ENCODE measurements around the gene CSTA.
"Not testable (repeated sequence)": the region's sequence is repeated elsewhere in the genome, so short reads cannot be mapped to it uniquely, and the experiment has no call there.

The CSTA gene

GRCh38 chr3:122322095-122323075 lies 2.7 kb upstream of the CSTA start:
- no peak for DNase-seq

DNA sequence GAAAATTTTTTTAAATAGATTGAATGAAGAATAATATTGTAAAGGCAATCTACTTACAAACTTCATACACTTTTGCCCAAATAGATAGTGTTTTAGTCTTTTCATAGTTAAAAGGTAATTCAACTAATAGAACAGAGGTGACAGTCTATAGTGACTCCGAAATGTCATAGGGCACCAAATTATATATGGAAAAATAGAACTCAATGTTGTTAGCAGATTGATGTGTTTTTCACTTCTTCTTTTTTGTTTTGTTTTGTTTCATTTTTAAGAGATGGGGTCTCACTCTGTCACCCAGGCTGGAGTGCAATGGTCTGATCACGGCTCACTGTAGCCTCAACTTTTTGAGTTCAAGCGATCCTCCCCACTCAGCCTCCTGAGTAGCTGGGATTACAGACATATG lies 721 bp downstream of the CSTA start:
- no peak for DNase-seq

- no peak for DNase-seq
Observed at GRCh38 chr3:122331886-122332285, 6.8 kb downstream of the CSTA start.

DNA sequence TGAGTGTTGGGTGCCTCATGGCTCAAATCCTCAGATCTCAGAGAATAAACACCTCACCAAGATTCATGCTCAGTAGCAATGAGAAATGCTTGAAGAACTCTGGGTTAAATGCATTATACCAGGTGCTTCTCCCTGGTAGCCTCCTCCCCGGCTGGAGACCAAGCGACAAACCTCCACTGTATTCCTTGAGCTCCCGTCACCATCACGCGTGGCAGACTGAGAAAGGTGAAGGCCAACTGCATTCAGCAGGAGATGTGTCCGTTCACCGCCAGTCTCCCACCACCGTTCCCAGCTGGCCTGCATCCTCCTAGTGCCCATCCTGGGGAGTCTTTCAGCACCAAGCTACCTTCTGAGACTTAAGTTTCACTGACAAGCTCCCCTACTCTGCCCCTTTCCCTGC lies 7.5 kb downstream of the CSTA start:
- DNase-seq, result no peak

DNA sequence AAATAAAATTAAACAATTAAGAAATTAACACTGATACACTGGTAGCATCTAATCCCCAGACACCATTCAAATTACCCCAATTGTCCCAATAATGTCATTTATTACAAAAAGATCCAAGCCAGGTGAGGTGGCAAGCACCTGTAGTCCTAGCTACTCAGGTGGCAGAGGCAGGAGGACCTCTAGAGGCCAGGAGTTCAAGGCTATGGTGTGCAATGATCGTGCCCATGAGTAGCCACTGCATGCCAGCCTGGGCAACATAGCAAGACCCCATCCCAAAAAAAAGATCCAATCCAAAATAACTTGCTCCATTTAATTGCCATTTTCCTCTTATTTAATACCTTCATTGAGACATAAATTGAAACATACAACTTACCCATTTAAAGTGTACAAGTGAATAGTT lies 17.8 kb downstream of the CSTA start:
- no peak for DNase-seq

DNA sequence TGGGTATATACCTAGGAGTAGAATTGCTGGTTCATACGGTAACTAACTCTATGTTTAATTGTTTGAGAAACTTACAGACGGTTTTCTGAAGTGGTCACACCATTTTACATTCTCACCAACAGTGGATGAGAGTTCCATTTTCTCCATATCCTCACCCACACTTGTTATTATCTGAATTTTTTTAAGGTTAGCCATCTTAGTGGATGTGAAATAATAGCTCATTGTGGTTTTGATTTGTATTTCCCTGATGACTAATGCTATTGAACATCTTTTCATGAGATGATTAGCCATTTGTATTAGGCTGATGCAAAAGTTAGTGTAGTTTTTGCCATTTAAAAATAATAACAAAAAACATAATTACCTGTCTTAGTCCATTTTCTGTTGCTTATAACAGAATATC lies 18.6 kb downstream of the CSTA start:
- no peak for DNase-seq

- DNase-seq, result no peak
Observed at GRCh38 chr3:122349171-122349570, 24.1 kb downstream of the CSTA start.

DNA sequence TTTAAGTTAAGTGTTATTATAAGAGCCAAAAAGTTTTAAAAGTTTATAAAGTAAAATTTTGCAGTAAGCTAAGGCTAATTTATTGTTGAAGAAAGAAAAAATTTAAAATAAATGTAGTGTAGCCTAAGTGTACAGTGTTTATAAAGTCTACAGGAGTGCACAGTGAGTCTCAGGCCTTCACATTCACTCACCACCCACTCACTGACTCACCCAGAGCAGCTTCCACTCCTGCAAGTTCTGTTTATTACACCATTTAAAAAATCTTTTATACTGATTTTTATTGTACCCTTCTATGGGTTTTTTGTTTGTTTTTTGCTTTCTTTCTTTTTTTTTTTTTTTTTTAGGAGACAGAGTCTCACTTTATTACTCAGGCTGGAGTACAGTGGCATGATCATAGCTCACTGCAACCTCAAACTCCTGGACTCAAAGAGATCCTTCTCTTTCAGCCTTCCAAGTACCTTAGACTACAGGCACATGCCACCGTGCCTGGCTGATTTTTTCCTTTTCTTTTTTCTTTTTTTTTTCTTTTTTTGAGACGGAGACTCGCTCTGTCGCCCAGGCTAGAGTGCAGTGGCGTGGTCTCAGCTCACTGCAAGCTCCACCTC lies 25.9 kb downstream of the CSTA start:
- DNase-seq, result no peak

DNA sequence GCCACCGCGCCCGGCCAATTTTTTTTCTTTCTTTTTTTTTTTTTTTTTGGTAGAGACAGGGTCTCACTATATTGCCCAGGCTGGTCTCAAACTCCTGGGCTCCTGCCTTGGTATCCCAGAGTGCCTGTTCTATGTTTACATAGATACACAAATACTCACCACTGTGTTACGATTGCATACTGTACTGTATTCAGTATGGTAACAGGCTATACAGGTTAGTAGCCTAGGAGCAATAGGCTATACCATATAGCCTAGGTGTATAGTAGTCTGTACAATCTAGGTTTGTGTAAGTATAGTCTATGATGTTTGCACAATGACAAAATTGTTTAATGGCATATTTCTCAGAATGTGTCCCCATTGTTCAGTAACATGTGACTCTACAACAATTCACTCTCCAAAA lies 26.6 kb downstream of the CSTA start:
- DNase-seq, result no peak

- DNase-seq, result no peak
Observed at GRCh38 chr3:122353215-122353614, 28.2 kb downstream of the CSTA start.

DNA sequence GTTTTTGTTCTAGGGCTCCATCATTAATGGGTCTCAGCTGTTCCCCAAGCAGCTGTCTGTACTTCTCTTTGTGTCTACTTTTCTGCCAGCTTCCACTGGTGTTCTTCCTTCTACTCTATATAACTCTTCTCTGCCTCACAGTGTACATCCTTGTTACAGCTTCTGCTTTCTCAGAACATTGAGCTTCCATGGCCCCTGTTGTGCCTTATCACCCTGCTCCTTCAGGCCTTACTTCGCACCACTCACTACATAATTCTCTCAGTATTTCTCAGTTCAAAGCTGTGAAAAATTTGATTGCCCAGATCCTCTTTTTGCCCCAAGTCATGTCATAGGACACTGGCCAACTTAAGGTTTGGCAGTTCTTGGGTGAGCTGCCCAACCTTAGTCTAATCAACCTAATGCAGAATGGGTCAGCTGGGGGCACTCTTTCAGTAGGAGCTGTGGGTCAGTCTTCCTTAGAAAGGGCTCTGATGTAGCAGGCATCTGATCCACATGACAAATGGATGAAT lies 28.9 kb downstream of the CSTA start:
- DNase-seq, result peak; percentile 11

GRCh38 chr3:122355612-122356011 lies 30.6 kb downstream of the CSTA start:
- peak; percentile 76 for DNase-seq

- peak; percentile 54 for DNase-seq
Observed at GRCh38 chr3:122356402-122356801, 31.4 kb downstream of the CSTA start.

DNA sequence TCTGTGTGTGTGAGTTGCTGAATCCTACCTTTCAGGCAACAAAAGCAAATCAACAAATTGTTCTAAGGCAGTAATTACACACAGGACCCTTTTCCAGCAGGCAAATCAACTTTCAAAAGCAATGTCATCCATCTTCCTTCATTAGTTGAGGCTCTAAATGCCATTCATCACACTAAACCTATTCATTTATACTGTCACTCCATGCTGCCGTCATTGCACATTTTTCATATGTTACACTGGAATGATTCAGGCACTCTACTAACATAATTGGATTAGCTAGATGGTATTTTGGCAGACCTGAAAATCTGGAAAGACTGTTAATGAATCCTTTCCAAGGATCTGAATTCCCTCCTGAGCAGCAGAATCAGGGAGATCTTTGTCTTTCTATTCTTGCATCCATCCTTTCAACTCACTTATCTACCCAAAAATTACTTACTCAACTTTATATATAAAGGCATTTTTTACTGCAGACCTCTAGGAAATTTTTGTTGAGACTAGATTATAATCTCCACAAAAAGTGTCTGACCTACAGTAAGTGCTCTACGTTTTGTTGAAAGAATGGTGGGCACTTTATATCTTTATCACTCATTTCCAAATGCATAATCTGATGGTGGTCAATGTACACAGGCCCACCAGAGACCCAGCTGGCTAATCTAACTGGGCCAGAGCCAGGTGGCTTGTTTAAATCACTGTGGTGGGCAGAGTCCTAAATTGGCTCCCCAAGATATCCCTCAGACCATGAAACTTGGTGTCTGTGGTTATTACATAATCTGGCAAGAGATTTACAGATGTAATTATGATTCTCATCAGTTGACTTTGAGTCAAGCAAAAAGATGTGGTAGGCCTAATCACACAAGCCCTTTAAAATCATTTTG lies 33.0 kb downstream of the CSTA start:
- DNase-seq, result peak; percentile 6

GRCh38 chr3:122358703-122359032 lies 33.6 kb downstream of the CSTA start:
- DNase-seq, result peak; percentile 8

GRCh38 chr3:122362026-122362425 lies 37.0 kb downstream of the CSTA start:
- no peak for DNase-seq

- no peak for DNase-seq
Observed at GRCh38 chr3:122364490-122364889, 39.4 kb downstream of the CSTA start.

GRCh38 chr3:122365073-122365472 lies 40.0 kb downstream of the CSTA start:
- no peak for DNase-seq

GRCh38 chr3:122365582-122366378 lies 40.7 kb downstream of the CSTA start:
- not testable (repeated sequence) for DNase-seq

GRCh38 chr3:122366379-122366749 lies 41.3 kb downstream of the CSTA start:
- no peak for DNase-seq

GRCh38 chr3:122374034-122374433 lies 49.0 kb downstream of the CSTA start:
- DNase-seq, result no peak

DNA sequence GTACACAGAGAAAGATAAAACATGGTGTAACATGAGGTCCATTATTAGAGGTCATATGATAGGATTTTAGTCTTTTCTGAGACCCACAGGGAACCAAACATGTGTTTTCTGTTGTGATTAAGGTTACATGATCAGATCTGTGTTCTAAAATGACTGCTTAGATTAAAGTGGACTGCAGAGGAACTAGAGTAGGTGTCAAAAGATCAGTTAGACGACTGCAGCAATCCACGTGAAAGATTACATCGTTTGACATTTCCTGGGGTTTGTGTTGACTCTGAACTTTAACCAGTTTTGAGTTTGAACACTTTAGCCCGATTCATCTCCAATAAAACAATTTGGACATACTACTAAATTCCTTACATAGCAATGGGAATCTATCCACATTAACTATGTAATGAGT lies 52.9 kb downstream of the CSTA start:
- no peak for DNase-seq

Measured in hematopoietic multipotent progenitor cell treated with erythropoietin and hydrocortisone succinate and interleukin-3 and kit ligand, for 8 days (in vitro differentiated cells).